Karpas-422 (cell line): ENCODE measurements around the gene ZNF280A. TPM values are rescaled to one million over a fixed set of nuclear protein-coding genes. Genes with fewer than 3 reads are reported as not detected.
"Not testable (repeated sequence)": the region's sequence is repeated elsewhere in the genome, so short reads cannot be mapped to it uniquely, and the experiment has no call there.

Experiments used
- DNase-seq: peaks from one replicate; pipeline ENCODE4 v3.0.0-alpha.2; 2015
- H2AFZ ChIP-seq: fragments of 200-600 bp; sonication (generic); 2 replicates; pipeline ENCODE4 v1.6.1; 2014; ENCODE audit warnings: antibody characterized with exemption, low read length, mixed read lengths
- H3K27ac ChIP-seq: fragments of 200-600 bp; sonication (generic); 2 replicates; pipeline ENCODE4 v1.5.1; 2014; ENCODE audit warnings: mild to moderate bottlenecking, low read length, moderate library complexity
- H3K27me3 ChIP-seq: fragments of 200-600 bp; sonication (generic); 2 replicates; pipeline ENCODE4 v1.6.1; 2014; ENCODE audit warnings: low read length, mixed read lengths
- H3K36me3 ChIP-seq: fragments of 200-600 bp; sonication (generic); 2 replicates; pipeline ENCODE4 v1.6.1; 2014; ENCODE audit warnings: low read length, mixed read lengths; ENCODE audit not compliant: insufficient read depth
- H3K4me1 ChIP-seq: fragments of 200-600 bp; sonication (generic); 2 replicates; pipeline ENCODE4 v1.6.1; 2014; ENCODE audit warnings: mild to moderate bottlenecking, low read length, mixed read lengths
- H3K4me2 ChIP-seq: fragments of 200-600 bp; sonication (generic); 2 replicates; pipeline ENCODE4 v1.6.1; 2014; ENCODE audit warnings: low read length, low read depth, mild to moderate bottlenecking; ENCODE audit not compliant: poor library complexity, severe bottlenecking
- H3K4me3 ChIP-seq: fragments of 200-600 bp; sonication (generic); 2 replicates; pipeline ENCODE4 v1.5.1; 2014; ENCODE audit warnings: mild to moderate bottlenecking, antibody characterized with exemption, low read length, mixed read lengths
- H3K79me2 ChIP-seq: fragments of 200-600 bp; sonication (generic); 2 replicates; pipeline ENCODE4 v1.6.1; 2014; ENCODE audit warnings: mild to moderate bottlenecking, low read length, mixed read lengths
- H3K9ac ChIP-seq: fragments of 200-600 bp; sonication (generic); 2 replicates; pipeline ENCODE4 v1.6.0; 2014; ENCODE audit warnings: low read length
- H3K9me2 ChIP-seq: fragments of 200-600 bp; sonication (generic), shearing (Covaris generic); replicated peaks from 2 replicates; pipeline ENCODE4 v1.6.0; 2014; ENCODE audit warnings: mild to moderate bottlenecking, low read length, moderate library complexity; ENCODE audit not compliant: insufficient read depth
- H3K9me3 ChIP-seq: fragments of 300-700, 200-600 bp; sonication (generic); 2 replicates; pipeline ENCODE4 v1.6.1; 2014; ENCODE audit warnings: low read length, mixed read lengths
- H4K20me1 ChIP-seq: fragments of 200-600 bp; sonication (generic); 2 replicates; pipeline ENCODE4 v1.6.1; 2014; ENCODE audit warnings: mild to moderate bottlenecking, antibody characterized with exemption, low read length, low read depth; ENCODE audit not compliant: insufficient read depth
- total RNA-seq: library from RNA; depleted of rRNA; stranded (reverse); fragments of >200 nt; shearing (Covaris generic); gene quantifications from 2 replicates; pipeline ENCODE4 v1.2.3, GENCODE V29; 2014; ENCODE audit warnings: low replicate concordance

Gene ZNF280A
- total RNA-seq, 1 experiment from 2014 or later, result not detected

- Histone ChIP-seq H2AFZ (no peak overlapping the region), H4K20me1 (no peaks in the 10 kb centered on the region), H3K36me3 (no peaks in the 10 kb centered on the region), H3K27me3 (no peaks in the 10 kb centered on the region), H3K27ac (no peak overlapping the region), H3K4me2 (no peak overlapping the region), H3K9me2 (no peaks in the 10 kb centered on the region), H3K9me3 (no peaks in the 10 kb centered on the region), H3K79me2 (no peaks in the 10 kb centered on the region), H3K4me1 (no peaks in the 10 kb centered on the region), H3K9ac (no peak overlapping the region), H3K4me3 (no peak overlapping the region)
- no peak for DNase-seq
Measured at GRCh38 chr22:22479116-22479515, 41.0 kb downstream of the ZNF280A start.

- H3K79me2 ChIP-seq, result no peaks in the 10 kb centered on the region
- H2AFZ ChIP-seq, result no peak overlapping the region
- no peaks in the 10 kb centered on the region for H3K9me2 ChIP-seq
- no peaks in the 10 kb centered on the region for H3K9me3 ChIP-seq
- H3K36me3 ChIP-seq, result no peaks in the 10 kb centered on the region
- H3K27ac ChIP-seq, result no peak overlapping the region
- H4K20me1 ChIP-seq, result no peaks in the 10 kb centered on the region
- no peak overlapping the region for H3K9ac ChIP-seq
- H3K4me3 ChIP-seq, result no peak overlapping the region
- no peak for DNase-seq
- H3K4me2 ChIP-seq, result no peak overlapping the region
- H3K4me1 ChIP-seq, result no peaks in the 10 kb centered on the region
- no peaks in the 10 kb centered on the region for H3K27me3 ChIP-seq
Measured at GRCh38 chr22:22478470-22478869, 41.6 kb downstream of the ZNF280A start.

GRCh38 chr22:22474733-22475132 is 45.3 kb downstream of the ZNF280A start:
- no peak overlapping the region for H2AFZ ChIP-seq
- no peak overlapping the region for H3K27ac ChIP-seq
- no peaks in the 10 kb centered on the region for H3K27me3 ChIP-seq
- no peaks in the 10 kb centered on the region for H3K4me1 ChIP-seq
- no peak for DNase-seq
- no peak overlapping the region for H3K4me3 ChIP-seq
- peaks cover 2% of the 10 kb centered on the region; the same call in 1 of the 2 replicates for H3K9me3 ChIP-seq
- no peaks in the 10 kb centered on the region for H3K9me2 ChIP-seq
- no peaks in the 10 kb centered on the region for H3K36me3 ChIP-seq
- H3K9ac ChIP-seq, result no peak overlapping the region
- H3K4me2 ChIP-seq, result no peak overlapping the region
- H3K79me2 ChIP-seq, result no peaks in the 10 kb centered on the region
- H4K20me1 ChIP-seq, result no peaks in the 10 kb centered on the region

GRCh38 chr22:22471104-22471503 is 49.0 kb downstream of the ZNF280A start:
- H3K27ac ChIP-seq, result not testable (repeated sequence)

GRCh38 chr22:22469527-22469926 is 50.5 kb downstream of the ZNF280A start:
- no peaks in the 10 kb centered on the region for H3K9me2 ChIP-seq
- no peak overlapping the region for H3K9ac ChIP-seq
- no peak overlapping the region for H3K4me3 ChIP-seq
- no peak for DNase-seq
- H3K27me3 ChIP-seq, result no peaks in the 10 kb centered on the region
- H2AFZ ChIP-seq, result no peak overlapping the region
- H3K79me2 ChIP-seq, result no peaks in the 10 kb centered on the region
- H3K4me1 ChIP-seq, result no peaks in the 10 kb centered on the region
- no peaks in the 10 kb centered on the region for H4K20me1 ChIP-seq
- no peaks in the 10 kb centered on the region for H3K36me3 ChIP-seq
- peaks cover 5% of the 10 kb centered on the region; the same call in 1 of the 2 replicates for H3K9me3 ChIP-seq
- H3K27ac ChIP-seq, result no peak overlapping the region
- H3K4me2 ChIP-seq, result no peak overlapping the region

More at GRCh38 chr22:22471104-22471503, 49.0 kb downstream of the ZNF280A start:
- H3K4me2 ChIP-seq, H2AFZ ChIP-seq, H3K27me3 ChIP-seq, H3K36me3 ChIP-seq, H3K9me2 ChIP-seq, DNase-seq, H3K79me2 ChIP-seq, H3K9me3 ChIP-seq, H3K9ac ChIP-seq, H3K4me3 ChIP-seq, H4K20me1 ChIP-seq, H3K4me1 ChIP-seq: not testable (repeated sequence)

GRCh38 chr22:22468794-22469469 is 51.1 kb downstream of the ZNF280A start:
- H3K27me3 ChIP-seq, DNase-seq, H3K4me3 ChIP-seq, H3K36me3 ChIP-seq, H3K79me2 ChIP-seq, H2AFZ ChIP-seq, H3K9me3 ChIP-seq, H3K4me1 ChIP-seq, H3K27ac ChIP-seq, H3K9ac ChIP-seq, H3K9me2 ChIP-seq, H4K20me1 ChIP-seq, H3K4me2 ChIP-seq: not testable (repeated sequence)

GRCh38 chr22:22467112-22467511 is 53.0 kb downstream of the ZNF280A start:
- Histone ChIP-seq H3K4me1 (no peaks in the 10 kb centered on the region), H2AFZ (no peak overlapping the region), H3K27ac (no peak overlapping the region), H3K4me3 (no peak overlapping the region), H3K36me3 (no peaks in the 10 kb centered on the region), H3K9me2 (no peaks in the 10 kb centered on the region), H4K20me1 (no peaks in the 10 kb centered on the region), H3K27me3 (no peaks in the 10 kb centered on the region), H3K79me2 (no peaks in the 10 kb centered on the region), H3K9me3 (peaks cover 5% of the 10 kb centered on the region; the same call in 1 of the 2 replicates), H3K4me2 (no peak overlapping the region), H3K9ac (no peak overlapping the region)
- no peak for DNase-seq

GRCh38 chr22:22465782-22466181 is 54.3 kb downstream of the ZNF280A start:
- Histone ChIP-seq H3K4me1 (no peaks in the 10 kb centered on the region), H3K36me3 (no peaks in the 10 kb centered on the region), H3K9me2 (no peaks in the 10 kb centered on the region), H3K79me2 (no peaks in the 10 kb centered on the region), H2AFZ (no peak overlapping the region), H3K4me2 (no peak overlapping the region), H3K27ac (no peak overlapping the region), H3K9me3 (peaks cover 5% of the 10 kb centered on the region; the same call in 1 of the 2 replicates), H4K20me1 (no peaks in the 10 kb centered on the region), H3K27me3 (no peaks in the 10 kb centered on the region), H3K9ac (no peak overlapping the region), H3K4me3 (no peak overlapping the region)
- no peak for DNase-seq
